ENCODE data around the gene SH3GL2.

Gene SH3GL2

GRCh38 chr9:17813798-17814197 lies 234.9 kb downstream of the SH3GL2 start:
- no peak for DNase-seq (ENCODE audit: low read depth)

GRCh38 chr9:17816431-17817027 lies 237.7 kb downstream of the SH3GL2 start:
- DNase-seq (ENCODE audit: low read depth) = no peak

GRCh38 chr9:17824191-17824590 lies 245.3 kb downstream of the SH3GL2 start:
- DNase-seq (ENCODE audit: low read depth) = peak; percentile 52

- peak; percentile 41 for DNase-seq (ENCODE audit: low read depth)
These were observed 245.9 kb downstream of the SH3GL2 start for GRCh38 chr9:17824616-17825264.

GRCh38 chr9:17825265-17825659 lies 246.4 kb downstream of the SH3GL2 start:
- no peak for DNase-seq (ENCODE audit: low read depth)

- DNase-seq (ENCODE audit: low read depth) = no peak
These were observed 250.2 kb downstream of the SH3GL2 start for GRCh38 chr9:17829064-17829463.

- no peak for DNase-seq (ENCODE audit: low read depth)
These were observed 251.0 kb downstream of the SH3GL2 start for GRCh38 chr9:17829812-17830385.

- DNase-seq (ENCODE audit: low read depth) = no peak
These were observed 253.9 kb downstream of the SH3GL2 start for GRCh38 chr9:17832812-17833211.

GRCh38 chr9:17833846-17834245 lies 255.0 kb downstream of the SH3GL2 start:
- DNase-seq (ENCODE audit: low read depth) = no peak

GRCh38 chr9:17837965-17838364 lies 259.1 kb downstream of the SH3GL2 start:
- no peak for DNase-seq (ENCODE audit: low read depth)

- no peak for DNase-seq (ENCODE audit: low read depth)
These were observed 260.9 kb downstream of the SH3GL2 start for GRCh38 chr9:17839776-17840175.

- no peak for DNase-seq (ENCODE audit: low read depth)
These were observed 264.4 kb downstream of the SH3GL2 start for GRCh38 chr9:17843236-17843635.

All from HS-27A (cell line).